Amniotic stem cell (primary cell): ENCODE results near the gene COPS2.
"Not testable (repeated sequence)": the region's sequence is repeated elsewhere in the genome, so short reads cannot be mapped to it uniquely, and the experiment has no call there.

ENCODE experiments used
- DNase-seq: peaks from one replicate; lab custom pipeline; 2025; lab: John Stamatoyannopoulos, UW

The COPS2 gene

DNA sequence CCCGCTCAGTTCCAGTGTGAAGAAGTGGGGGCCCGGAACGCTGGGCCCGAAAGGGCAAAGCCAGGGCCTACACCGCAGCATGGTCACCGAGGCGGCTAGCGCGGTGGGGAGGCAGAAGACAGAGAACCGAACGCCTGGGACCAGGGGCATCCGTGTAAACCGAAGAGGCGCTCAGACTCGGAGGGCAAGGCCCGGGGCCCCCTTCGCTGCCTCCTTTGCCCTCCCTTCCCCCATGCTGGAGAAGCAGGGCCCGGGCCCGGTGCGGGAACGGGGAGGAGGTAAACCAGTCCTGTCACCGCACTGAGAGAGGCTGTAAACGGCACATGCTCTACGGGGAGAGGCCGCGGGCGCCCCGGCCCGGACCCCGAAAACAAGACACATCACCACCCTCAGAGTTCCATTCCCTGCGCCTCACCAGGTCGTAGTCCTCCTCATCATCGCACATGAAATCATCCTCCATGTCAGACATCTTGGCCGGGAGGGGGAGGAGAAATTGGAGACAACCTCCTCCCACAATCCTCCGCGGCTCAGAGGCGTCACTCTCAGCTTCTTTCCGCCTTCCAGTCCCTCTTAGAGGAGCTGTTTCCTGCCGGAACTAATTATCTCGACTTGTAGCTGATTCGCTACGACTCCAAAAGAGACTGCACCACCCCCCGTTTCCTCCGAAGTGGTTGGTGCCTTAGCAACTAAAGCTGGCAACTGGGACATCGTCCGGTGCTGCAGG lies at the start of gene COPS2:
COPS2 (minus strand) TSS at position 490 of the 724 bp plus-strand sequence; CDS start at position 469, 21 bp downstream.
- peak; percentile 97 for DNase-seq

DNA sequence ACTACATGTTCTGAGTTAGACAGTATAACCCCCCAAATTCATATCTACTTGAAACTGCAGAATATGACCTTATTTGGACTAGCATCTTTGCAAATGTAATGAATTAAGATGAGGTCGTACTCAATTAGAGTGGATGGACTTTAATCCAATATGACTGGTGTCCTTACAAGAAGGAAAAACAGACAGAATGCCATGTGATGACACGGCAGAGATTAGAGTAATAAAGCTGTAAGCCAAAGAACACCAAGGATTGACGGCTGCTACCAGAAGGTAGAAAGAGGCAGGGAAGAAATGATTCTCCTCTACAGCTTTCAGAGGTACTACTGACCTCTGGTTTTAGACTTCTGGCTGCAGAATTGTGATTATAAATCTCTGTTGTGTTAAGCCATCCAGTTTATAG lies 44.9 kb upstream of the COPS2 start:
- no peak for DNase-seq

DNA sequence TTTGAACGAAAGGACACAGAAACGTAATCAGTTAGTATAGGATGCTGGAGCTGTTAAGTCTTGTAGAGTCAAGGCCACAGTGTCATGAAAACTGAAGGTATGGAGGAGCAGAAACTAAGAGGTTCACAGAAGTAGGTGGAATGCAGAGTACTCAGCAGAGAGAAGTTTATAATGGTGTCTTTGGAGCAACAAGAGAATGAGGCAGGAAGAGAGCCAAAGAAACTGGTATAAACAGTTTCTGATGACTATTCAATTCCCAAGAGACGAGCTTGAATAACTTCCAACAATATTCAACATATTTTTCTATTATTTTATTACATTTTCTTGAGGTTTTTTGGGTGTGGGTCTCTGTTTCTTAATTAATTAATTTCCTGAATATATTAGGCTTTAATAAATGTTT lies 44.3 kb upstream of the COPS2 start:
- no peak for DNase-seq

DNA sequence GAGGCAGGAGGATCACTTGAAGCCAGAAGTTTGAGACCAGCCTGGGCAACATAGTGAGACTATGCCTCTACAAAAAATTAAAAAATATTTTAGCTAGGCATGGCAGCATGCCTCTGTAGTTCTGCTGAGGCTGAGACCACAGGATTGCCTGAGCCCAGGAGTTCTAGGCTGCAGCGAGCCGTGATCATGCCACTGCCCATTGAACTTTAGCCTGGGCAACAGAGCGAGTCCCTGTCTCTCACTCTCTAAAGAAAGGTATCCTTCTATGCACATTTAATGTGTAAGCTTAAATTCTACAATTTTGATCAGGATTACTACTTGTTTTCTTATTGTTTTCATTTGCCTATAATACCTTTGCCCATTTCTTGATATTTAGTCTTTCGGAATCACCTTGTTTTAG lies 41.5 kb upstream of the COPS2 start:
- DNase-seq, result no peak

DNA sequence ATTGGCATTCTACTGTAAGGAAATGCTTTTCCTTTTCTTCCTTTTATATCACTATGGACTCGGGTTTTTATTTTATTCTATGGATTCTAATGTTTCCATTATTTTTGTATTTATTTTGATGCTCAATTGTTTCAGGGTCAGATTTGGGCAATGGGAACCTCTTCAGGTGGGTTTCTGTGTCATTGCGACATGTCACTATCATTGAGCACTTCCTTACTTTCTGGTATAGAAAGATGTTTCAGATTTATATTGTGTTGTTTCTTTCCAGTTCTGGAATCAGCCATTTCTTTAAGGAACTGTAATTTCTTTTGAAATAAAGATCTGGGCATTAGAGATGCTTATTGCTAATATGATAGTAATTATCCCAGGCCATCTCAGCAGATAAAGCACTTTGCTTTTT lies 36.5 kb upstream of the COPS2 start:
- no peak for DNase-seq

DNA sequence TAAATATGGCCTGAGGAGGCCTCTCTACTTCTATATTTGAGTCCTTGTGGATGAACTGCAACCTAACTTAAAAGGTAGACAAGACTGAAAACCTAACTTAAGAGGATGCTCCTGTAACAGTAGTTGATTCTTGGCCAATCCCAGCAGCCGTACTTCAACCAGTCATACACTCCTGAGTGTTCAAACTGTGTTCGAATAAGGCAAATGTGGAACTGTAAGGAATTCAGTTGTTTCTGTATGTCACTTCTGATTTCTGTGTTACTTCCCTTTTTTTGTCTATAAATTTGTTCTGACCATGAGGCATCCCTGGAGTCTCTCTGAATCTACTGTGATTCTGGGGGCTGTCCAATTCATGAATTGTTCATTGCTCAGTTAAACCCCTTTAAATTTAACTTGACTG lies 35.2 kb upstream of the COPS2 start:
- DNase-seq, result no peak

DNA sequence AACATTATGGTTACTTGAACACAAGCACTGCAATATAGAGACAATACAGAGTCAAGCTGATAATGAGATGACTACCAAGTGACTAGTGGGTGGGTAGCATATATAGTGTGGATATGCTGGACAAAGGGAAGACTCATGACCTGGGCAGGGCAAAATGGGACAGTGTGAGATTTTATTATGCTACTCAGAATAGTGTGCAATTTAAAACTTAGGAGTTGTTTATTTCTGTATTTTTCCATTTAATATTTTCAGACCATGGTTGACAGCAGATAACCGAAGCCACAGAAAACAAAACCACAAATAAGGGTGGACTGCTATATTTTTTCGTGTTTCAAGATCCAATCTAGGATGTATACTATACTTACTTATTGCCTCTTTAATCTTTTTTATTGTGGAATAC lies 34.2 kb upstream of the COPS2 start:
- DNase-seq, result no peak

DNA sequence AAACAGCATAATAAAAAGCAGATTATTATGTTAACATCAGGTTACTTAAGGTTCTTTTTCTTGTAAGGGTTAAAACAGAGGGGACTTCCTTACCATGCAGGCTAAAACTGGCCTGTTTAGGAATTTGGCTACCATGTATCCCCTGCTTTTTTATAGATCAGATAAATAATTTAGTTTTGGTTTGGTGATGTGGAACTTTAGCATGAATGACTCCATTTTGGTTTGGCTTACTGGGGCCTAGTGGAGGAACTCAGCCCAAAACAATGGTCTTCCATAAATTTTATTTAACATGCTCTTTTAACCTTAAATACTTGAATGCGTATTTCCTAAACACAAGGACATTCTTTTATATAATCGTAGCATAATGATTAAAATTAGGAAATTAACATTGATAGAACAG lies 33.5 kb upstream of the COPS2 start:
- DNase-seq, result no peak

DNA sequence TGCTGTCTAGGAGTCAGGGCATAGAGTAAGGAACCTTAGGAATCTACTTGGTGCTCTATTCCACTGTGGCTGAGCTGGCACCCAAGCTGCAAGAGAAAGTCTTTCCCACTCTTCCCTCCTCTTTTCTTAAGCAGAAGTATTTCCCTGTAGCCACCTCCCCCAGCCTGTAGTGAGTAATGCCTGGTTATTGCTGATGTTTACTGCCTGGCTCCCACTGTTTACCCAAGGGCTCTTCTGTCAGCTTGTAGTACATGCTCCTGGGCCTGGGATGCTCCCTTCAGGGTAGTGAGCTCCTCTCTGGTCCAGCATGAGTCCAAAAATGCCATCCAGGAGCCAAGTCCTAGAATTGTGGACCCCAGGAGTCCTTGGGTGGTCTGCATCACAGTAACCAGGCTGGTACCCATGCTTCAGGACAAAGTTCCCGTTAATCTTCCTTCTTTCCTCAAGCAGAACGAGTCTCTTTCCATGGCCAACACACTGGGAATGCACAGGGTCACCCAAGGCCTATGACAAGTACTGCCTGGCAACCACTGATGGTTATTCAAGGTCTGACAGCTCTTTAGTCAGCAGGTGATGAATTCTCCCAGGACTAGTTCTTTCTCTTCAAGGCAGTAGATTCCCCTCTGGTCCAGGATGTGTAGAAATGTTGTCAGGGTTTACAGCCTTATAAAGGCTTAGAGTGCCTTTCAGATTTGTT lies 32.3 kb upstream of the COPS2 start:
- DNase-seq, result no peak

DNA sequence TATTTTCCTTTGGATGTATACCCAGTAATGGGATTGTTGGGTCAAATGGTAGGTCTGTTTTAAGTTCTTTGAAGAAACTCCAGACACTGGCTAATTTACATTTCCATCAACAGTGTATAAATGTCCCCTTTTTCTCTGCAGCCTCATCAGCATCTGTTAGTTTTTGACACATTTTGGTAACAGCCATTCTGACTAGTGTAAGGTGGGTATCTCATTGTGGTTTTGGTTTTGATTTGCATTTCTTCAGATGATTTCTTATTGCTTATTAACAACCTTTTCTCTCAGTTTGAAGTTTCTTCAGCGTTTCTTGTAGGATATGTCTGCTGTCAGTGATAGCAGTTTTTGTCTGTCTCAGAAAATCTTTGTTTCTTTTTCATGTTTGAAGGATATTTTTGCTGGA lies 30.1 kb upstream of the COPS2 start:
- DNase-seq, result no peak

DNA sequence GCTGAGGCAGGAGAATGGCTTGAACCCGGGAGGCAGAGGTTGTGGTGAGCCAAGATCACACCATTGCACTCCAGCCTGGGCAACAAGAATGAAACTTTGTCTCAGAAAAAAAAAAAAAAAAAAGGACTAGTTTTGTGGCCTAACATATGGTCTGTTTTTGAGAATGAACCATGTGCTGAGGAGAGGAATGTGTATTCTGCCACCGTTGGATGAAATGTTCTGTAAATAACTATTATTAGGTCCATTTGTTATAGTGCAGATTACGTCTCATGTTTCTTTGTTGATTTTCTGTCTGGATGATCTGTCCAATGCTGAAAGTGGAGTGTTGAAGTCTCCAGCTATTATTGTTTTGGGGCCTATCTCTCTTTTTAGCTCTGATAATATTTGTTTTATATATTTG lies 28.3 kb upstream of the COPS2 start:
- not testable (repeated sequence) for DNase-seq

DNA sequence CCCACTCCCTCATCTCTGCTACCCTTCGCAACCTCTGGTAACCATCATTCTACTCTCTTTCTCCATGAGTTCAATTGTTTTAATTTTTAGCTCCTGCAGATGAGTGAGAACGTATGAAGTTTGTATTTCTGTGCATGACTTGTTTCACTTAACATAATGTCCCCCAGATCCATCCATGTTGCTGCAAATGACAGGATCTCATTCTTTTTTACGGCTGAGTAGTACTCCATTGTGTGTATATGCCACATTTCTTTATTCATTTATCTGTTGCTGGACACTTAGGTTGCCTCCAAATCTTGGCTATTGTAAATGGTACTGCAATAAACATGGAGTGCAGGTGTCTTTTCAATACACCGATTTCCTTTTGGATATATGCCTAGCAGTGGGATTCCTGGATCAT lies 26.7 kb upstream of the COPS2 start:
- no peak for DNase-seq

DNA sequence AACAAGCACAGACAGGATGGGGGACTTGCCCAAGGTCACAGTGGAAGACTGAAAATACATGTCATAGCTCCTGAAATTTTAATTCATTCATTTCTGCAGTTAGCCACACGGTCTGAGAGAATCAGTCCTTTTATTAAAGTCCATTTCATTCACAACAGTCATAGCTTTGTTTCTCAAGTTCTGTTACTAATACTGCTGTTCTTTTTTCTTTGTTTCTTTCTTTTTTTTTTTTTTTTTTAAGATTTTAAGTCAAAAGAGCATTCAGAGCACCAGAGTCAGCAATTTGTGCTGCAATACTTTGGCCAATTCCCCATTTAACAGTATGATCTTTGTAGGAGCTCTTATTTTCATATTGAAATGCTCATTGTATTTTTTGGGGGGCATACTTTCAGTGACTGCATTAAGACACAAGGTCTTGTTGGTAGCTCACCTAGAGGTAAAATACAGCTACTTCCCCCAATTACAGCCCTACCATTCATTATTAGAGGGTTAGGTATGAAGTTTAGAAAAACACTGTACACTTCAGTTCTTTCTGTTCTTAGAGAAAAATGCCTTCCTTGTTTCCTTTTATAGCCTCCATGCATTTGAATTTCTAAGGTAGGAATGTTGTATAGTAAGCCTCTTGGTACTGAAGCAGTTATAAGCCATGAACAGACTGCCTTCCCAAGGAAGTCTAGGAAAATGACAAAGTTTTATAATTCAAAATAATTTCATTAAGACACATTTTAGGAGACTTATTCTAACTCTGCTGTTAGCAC lies 24.2 kb upstream of the COPS2 start:
- no peak for DNase-seq

DNA sequence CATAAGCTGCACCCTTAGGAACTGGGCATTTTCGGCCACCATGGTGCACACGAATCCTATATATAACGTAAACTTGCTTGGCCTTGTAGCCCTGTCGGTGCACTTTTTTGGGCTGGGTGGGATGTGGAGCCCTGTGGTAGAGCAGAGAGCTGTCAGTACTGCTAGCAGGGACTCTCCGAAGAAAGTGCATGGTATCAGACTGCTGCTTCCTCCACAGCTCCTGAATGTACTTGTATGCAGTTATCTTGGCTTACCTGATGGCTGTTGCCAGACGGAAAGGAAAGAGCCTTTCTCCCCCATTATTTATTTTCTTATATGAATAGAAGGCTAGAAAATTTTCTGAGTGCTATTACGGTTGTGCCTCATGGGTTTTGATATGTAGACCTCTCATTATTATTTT lies 23.1 kb upstream of the COPS2 start:
- DNase-seq, result no peak

DNA sequence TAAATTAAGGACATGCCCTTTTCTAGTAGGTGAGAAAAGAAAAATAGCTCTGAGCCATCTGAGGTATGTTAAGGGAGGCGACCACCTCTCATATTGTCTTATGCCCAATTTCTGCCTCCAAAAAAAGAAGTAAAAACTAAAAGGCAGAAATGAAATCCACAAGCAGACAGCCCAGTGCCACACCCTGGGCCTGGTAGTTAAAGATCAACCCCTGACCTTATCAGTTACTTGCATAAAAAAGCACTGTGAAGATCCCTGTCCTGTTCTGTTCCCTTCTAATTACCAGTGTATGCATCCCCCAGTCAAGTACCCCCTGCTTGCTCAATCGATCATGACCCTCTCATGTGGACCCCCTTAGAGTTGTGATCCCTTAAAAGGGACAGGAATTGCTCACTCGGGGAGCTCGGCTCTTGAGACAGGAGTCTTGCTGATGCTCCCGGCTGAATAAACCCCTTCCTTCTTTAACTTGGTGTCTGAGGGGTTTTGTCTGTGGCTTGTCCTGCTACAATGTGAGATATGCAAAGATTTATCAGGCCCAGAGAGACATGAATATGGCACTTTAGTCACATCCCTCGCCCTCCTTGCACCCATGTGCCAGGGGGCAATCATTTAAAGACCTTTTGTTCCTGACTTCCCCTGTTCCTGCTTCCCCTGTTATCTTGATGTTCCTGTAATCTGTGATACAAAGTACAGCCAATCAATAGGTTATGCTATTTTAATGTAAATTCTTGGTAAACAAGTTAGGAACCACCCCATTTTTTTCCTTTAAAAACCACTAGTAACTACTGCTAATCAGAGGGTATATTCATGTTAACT lies 20.4 kb upstream of the COPS2 start:
- not testable (repeated sequence) for DNase-seq

DNA sequence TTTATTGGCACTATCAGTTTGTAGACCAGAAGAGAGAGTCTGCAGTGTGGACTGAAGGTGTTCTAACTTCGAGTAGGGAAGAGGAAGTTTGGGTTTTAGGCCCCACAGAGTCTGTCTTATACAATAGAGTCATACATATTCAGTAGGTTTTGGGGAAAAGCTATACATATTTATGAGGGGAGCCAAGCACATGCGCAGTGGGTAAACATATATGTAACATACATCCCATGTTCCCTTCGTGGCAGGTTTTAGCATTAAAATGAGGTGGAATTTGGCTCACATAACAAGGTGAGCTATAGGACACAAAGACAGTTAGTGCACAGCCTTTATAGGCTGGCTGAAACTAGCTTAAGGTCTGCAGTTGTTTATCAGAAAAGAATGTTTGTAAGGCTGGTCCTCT lies 19.5 kb upstream of the COPS2 start:
- DNase-seq, result no peak

DNA sequence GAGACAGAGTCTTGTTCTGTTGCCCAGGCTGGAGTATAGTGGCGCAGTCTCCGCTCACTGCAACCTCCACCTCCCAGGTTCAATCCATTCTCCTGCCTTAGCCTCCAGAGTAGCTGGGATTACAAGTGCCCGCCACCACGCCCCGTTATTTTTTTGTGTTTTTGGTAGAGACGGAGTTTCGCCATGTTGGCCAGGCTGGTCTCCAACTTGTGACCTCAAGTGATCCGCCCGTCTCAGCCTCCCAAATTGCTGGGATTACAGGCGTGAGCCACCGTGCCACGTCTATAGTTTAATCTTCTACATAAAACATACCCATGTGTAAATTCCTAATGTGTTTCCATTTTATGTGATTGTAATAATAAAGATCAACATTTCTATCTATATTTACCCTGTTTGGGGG lies 16.4 kb upstream of the COPS2 start:
- no peak for DNase-seq

DNA sequence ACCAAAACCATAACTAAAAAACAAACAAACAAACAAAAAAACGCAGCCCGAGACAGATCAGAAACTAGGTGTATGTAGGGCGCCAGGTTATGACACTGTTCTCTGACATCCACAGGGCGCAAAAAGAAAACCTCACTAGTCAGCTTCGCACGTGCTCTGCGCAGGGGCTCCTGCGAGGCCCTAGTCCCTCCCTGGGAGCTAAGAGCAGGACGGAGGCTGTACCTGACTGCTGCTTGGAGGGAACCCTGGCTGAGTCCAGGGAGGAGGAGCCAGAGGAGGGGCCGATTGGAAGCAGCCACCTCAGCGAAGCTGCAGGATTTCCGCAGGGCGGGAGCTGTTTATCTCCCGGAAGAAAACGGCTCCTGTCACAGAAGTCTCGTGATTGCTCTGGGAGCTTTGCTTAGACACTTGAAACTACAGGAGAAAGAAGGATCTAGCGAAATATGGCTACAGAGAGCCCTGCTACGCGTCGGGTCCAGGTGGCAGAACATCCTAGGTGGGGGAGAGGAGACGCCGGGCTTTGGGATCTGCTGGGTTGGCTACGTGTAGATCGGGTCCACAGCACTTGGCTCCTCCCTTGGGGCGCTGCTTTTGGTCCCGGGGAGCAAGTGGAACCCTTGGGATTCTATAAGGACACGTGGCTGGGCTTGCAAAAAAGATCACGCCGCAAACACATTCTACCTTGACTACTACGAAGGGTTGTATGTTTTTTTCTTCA lies 14.6 kb upstream of the COPS2 start, which contains the start of gene GALK2:
GALK2 (plus strand) TSS at position 368 of the 718 bp plus-strand sequence; CDS start at position 444, 76 bp downstream.
- peak; percentile 47 for DNase-seq

DNA sequence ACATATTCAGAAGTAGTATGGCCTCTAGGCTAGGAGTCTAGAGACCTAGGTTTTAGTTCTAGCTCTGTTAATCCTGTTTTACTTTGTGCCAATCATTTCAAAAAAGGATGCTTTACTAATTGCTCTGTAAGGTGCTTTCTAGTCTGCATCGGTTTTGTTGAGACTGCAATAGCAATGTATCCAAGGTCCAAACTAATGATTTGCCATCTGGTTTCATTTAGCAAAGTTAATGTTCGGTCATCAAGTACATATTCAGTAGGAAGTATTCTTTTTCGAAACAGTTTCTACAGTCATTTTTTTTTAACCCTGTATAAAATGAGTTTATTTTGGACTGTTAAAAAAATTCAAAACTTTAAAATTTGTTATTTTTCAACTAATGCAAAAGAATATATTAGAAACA lies 12.6 kb upstream of the COPS2 start:
- DNase-seq, result no peak

DNA sequence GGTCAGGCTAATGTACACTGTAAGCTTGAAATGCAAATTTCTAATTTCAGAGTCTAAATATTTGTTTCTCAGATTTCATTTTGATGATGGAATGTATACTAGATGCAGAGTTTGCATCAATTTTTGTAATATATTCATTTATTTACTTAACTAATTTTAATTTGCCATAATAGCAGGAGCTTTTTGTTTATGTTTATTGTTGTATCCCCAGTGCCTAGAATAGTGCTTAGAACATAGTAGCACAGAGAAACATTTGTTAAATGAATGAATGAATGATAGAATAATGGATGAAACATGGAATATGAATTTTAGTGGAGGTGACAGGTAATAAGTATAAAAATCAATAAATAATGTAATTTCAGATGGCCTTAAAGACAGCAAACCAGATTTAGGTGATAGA lies 9.5 kb upstream of the COPS2 start:
- no peak for DNase-seq

DNA sequence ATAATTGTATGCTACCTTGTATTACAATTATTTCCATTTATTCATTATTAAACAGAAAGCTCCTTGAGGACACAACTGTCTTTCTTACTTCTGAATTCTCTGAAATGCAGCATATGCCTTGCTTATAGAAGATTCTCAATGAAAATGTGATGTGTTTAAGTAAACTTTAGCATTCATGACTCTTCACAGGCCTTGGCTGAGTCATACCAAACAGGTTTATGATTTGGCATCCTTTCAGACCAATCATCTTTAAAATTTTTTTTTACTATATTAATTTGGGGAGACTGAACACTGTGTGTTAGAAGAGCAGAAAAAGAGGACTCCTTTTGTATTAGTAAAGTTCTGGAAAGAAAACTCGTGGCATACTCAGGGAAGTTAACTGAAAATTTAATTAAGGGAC lies 8.3 kb upstream of the COPS2 start:
- no peak for DNase-seq
